Measurements from ENCODE around the gene ZNF83.
"Not testable (repeated sequence)": the region's sequence is repeated elsewhere in the genome, so short reads cannot be mapped to it uniquely, and the experiment has no call there.

Gene ZNF83

DNA sequence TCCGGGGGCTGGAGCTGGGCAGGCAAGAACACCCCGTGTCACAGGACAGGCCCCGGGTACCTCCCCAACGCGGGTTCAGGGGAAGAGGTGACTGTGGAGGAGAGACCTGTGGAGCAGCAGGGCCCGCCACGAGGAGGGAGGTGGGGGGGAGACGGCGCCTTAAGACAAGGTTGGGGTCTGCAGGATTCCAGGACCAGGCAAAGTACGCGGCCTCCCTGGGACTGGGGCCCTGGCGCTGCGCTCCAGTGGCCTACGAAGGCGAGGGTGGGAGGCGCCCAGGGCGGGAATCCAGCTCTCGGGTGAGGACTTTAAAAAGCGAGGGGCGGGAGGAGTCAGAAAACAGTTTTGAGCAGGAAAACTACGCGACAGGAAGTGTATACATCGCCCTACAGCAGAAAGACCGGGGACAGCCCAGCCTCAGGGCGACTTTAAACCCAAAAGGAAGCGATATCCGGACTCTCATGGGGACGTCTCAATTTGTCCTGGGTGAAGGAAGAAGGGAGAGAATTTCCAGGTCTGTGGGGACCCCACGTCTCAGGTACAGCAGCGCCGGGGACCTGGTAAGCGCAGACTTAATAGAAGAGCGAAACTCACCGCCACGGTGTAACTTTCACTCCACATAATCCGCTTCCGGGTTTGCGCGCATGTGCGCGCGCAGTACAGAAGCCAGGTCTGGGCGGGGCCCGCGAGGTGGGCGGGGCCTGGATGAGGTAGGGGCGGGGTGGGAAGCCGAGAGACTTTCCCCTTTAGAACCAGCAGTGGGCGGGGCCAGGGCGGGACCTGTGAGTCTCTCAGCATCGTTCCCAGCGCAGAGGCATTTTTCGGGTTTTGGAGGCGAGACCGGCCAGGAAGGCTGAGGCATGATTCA, at the start of gene ZNF83:
Gene ZNF83, minus strand, starts transcription at position 638 of the 868 bp plus-strand sequence.
- DNase-seq, result peak; percentile 89 to 95 (median 91)

DNA sequence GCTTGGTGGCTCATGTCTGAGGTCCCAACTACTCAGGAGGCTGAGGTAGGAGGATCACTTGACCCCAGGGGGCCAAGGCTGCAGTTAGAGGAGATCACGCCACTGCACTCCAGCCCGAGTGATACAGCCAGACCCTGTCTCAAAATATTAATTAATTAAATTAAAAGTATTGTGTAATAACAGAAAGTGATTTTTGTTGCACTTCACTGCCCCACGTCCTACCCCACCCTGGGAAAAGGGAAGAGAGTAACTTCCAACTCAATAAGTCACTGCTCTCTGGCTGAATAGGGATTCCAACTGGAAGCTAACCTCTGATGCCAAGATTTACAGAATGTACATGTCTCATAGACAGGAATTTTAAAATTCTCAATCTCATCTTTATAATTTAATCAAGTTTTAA, 49.5 kb upstream of the ZNF83 start:
- DNase-seq, result no peak

DNA sequence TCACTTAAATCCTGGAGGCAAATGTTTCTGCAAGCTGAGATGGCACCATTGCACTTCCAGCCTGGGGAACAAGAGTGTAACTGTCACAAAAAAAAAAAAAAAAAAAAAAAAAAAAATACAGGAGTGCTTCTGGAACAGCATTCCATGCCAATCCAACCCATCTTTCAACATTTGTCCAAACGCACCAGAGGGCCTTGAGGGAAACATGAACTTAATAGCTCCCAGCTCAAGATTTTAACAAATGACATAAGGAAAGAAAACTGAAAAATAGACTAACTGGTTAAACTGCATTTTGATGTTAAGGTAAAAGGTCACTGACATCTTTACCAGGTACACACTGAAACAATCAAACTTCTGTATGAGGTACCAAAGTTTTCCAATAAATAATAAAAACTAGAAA, 47.7 kb upstream of the ZNF83 start:
- no peak for DNase-seq

DNA sequence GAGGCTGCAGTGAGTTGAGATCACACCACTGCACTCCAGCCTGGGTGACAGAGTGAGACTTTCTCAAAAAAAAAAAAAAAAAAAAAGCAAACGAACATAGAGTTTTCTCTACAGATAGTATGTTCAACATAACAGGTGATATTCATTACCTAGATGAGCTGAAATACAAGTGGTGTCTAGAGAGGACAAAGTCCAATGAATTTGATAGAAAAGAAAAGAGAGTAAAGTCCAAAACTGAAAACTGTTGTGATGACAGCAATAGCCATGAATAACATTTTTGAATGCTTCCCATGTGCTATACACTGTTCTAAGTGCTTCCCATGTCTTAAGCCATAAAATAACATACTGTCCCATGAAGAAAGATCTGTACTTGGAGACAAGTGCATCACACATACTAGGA, 43.1 kb upstream of the ZNF83 start:
- not testable (repeated sequence) for DNase-seq

DNA sequence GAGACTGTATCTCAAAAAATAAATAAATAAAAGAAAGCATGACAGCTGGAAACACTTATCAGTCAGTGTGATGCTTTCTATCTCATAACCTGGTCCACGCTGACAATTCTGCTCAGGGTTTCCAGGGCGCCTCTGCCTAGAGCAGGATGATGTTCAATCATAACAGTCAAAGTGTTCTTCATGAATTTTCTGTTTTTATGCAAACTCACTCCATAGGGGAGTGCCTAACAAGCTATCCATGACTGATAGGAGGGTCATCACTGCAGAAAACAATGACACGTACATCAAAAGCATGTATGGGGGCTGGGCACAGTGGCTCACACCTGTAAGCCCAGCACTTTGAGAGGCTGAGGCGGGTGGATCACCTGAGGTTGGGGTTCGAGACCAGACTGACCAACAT, 41.4 kb upstream of the ZNF83 start:
- DNase-seq, result no peak

DNA sequence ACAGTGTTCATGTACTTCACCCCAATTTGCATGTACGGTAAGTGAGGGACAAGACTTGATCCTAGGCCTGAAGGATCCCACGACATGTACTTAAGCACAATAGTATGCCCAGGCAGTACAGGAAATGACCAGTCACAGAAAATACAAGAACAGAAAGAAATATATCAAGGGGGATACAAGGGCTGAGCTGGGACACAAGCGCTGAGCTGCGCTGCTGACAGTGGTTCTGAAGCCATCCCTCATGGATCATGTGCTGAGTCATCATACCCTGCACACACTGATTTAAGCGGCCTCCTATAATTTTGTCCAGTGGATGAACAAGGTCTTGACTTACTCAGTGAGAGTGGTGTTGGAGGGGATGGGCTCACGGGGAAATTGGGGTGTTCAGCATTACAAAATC, 37.1 kb upstream of the ZNF83 start:
- not testable (repeated sequence) for DNase-seq

DNA sequence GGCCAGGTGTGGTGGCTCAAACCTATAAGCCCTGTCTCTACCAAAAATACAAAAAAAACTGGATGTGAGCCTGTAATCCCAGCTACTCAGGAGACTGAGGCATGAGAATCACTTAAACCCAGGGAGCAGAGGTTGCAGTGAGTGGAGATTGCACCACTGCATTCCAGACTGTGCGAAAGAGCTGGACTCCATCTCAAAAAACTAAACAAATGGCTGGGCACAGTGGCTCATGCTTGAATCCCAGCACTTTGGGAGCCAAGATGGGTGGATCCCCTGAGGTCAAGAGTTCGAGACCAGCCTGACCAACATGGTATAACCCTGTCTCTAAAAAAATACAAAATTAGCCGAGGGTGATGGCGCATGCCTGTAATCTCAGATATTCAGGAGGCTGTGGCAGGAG, 34.9 kb upstream of the ZNF83 start:
- DNase-seq, result no peak

DNA sequence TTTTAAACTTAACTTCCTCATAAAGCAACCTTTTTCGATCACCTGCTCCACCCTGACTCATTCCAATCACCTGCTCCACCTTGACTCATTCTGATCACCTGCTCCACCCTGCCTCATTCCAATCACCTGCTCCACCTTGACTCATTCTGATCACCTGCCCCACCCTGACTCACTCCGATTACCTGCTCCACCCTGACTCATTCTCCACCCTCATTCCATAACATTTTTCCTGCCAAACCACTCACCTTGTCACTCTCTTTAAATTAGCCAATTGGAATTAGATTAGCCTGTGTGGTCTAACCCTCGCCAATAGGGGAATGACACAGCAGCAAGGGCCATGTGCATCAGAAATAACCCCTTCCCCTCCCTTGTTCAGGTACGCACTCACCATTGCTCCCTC, 31.9 kb upstream of the ZNF83 start:
- no peak for DNase-seq

DNA sequence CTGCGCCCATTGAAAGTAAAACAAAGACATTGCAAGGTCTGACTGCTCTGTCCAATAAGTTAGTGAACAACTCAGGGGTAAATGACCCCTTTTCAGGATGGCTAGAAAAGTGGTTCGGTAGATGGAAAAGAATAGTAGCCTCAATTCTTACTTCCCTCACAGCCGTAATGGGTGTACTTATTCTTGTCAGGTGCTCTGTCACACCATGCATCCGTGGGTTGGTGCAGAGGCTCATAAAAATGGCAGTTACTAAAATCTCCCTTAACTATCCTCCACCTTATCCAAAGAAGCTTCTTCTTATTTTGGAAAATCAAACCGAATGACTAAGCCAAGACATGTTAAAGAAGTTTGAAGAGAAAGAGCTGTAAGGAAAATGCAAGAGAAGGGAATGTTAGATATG, 31.4 kb upstream of the ZNF83 start:
- no peak for DNase-seq

DNA sequence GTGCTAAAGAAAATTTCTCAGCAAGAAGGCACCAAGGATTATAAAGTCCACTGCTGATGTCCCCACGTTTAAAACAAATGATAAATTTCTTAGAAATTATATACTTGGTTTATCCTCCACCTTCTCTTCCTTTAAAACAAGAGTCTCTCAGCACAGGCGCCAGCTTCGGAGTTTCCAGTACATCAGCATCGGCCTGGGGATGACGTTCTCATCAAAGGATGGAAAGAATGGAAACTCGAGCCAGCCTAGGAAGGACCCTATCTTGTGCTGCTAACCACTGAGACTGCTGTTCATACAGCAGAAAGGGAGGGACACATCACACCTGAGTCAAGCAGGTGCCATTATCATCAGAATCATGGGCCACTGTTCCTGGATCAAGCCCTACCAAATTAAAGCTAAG, 29.8 kb upstream of the ZNF83 start:
- no peak for DNase-seq

DNA sequence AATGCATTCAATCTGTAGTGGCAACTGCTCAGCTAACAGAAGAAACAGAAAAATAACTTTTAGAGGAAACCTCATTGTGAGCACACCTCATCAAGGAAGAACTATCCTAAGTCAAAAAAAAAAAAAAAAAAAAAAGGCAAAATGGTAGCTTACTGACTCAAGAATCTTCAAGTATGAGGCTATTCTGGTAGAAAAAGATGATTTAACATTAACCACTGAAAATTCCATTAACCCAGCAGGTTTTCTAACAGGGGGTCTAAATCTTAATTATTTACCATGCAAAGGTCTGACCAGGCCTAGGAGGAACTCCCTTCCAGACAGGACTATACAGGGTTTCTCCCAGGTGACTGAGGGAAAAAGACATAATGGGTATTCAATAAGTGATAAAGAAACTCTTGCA, 28.4 kb upstream of the ZNF83 start:
- no peak for DNase-seq

DNA sequence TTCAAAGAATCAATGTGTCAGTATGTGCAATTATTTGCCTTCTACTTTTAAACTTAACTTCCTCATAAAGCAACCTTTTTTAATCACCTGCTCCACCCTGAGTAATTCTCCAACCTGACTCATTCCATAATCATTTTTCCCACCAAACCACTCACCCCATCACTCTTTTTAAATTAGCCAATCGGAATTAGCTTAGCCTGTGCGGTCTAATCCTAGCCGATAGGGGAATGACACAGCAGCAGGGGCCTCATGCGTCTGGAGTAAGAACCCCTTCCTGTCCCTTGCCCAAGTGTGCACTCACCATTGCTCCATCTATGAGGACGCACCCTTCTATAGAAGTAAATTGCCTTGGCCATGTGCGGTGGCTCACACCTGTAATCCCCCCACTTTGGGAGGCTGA, 27.4 kb upstream of the ZNF83 start:
- DNase-seq, result no peak

DNA sequence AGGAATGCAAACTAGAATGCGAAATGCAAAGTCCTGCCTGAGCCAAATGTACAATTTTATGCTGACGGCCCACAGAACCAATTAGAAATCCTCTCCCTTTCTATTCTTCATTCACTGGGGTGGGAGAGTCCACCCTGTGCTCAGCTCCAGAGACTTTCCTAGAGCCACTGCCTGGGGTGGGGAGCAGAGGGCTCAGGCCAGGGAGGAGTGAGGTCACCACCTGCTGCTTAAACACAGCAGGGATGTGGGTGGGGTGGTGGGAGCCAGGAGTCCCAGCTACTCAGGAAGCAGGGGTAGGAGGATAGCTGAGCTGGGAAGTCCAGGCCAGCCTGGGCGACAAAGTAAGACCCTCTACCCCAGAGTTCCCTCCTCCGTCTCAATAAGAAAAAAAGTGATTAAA, 26.9 kb upstream of the ZNF83 start:
- DNase-seq, result no peak

DNA sequence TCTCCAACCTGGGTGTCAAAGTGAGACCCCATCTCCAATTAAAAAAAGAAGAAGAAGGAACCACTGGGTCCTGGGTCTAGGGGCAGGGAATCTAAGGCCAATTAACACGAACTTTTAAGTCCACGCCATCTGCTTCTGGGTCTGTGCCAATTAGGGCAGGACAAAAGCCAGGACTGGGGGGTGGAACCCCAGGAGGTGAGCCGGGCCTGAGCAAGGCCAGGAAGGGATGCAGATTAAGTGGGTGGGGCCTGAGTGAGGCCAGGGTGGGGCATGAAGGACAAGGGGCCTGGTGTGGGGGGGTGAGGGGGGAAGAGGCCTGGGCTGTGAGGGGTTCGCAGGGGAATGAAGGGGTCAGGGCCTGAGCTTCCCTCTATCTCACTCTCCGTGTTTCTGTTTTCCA, 26.3 kb upstream of the ZNF83 start:
- DNase-seq, result no peak

DNA sequence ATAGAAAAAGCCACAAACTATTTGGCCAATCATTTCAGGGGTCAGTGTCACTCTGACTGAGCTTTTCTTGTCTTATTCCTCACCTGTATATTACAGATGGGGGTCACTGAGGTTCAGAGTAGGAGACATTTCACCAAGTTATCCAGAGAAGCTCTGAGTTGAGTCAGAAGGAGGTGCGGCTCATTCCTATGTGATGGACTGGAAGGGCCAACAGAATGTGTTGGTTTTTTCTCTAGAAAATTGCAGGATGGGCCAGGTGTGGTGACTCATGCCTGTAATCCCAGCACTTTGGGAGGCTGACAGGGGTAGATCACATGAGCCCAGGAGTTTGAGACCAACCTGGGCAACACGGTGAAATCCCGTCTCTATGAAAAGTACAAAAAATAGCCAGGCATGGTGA, 24.5 kb upstream of the ZNF83 start:
- no peak for DNase-seq

DNA sequence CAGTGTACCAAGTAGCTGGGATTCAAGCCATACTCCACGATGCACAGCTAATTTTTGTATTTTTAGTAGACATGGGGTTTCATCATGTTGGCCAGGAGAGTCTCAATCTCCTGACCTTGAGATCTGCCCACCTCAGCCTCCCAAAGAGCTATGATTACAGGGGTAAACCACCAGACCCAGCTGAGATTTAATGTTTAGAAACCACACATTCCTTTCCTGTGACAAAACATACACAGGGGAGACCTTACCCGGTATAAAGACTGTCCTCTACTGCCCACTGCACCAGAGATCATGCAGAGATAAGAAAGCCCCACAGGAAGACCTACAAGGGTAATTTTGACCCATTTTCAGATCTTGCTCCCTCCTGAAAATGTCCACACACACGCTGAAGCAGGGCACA, 22.8 kb upstream of the ZNF83 start:
- no peak for DNase-seq

DNA sequence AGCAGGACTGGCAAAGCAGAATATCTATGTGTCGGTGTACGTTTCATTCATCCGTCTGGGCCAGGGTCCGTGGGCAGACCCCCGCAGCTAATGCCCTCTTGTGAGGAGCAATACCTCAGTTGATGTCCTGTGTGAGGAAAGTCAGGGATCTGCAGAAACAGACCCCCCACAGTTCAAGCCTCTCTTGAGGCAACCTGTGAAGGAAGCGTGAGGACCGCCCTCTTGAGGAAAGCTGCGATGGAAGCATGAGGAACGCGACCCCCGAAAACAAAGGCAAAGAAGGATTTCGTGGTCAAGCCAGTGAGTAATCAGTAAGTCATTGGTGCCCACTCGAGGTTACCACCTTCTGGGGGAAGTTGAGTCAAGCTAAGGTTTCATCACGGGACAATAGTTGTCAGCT, 20.9 kb upstream of the ZNF83 start:
- DNase-seq, result no peak

DNA sequence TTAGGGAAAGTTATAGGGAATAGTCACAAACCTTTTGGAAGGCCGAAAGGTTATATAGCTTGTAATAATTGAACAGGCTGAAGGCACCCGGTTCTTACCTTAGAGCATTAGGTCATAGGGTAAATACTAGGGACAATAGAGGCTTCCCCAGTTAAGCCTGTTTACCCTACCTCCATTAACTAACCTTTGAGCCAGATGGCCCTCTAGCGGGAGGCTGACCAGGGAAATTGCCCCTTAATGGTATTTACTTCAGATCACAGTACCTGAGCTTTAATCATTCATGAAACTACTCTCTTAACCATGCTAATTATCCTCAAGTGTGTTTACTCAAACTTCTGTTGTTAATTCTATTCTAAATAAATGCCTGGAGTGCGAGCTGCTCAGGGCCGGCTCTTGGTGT, 20.4 kb upstream of the ZNF83 start:
- no peak for DNase-seq

DNA sequence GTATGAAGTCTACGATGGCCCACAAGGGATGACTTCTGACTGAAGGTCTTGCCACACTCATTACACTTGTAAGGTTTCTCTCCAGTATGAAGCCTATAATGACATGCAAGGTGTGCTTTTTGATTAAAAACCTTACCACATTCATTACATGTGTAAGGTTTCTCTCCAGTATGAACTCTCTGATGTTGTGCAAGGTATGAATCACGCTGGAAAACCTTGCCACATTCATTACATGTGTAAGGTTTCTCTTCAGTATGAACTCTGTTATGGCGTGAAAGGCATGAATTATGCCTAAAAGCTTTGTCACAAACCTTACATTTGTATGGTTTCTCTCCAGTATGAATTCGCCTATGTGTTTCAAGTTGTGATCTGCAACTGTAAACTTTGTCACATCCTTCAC, 15.0 kb upstream of the ZNF83 start:
- no peak for DNase-seq

DNA sequence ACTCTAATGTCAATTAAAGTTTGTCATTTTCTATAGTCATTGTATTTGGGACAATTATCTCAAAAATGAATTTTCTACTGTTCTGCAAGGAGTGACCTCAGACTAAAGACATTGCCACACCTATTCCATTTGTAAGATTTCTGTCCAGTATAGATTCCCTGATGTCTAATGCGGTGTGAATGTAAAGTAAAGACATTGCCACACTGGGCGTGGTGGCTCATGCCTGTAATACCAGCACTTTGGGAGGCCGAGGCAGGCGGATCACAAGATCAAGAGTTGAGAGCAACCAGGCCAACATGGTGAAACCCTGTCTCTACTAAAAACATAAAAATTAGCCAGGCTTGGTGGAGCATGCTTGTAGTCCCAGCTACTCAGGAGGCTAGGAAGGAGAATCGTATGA, 13.8 kb upstream of the ZNF83 start:
- no peak for DNase-seq

DNA sequence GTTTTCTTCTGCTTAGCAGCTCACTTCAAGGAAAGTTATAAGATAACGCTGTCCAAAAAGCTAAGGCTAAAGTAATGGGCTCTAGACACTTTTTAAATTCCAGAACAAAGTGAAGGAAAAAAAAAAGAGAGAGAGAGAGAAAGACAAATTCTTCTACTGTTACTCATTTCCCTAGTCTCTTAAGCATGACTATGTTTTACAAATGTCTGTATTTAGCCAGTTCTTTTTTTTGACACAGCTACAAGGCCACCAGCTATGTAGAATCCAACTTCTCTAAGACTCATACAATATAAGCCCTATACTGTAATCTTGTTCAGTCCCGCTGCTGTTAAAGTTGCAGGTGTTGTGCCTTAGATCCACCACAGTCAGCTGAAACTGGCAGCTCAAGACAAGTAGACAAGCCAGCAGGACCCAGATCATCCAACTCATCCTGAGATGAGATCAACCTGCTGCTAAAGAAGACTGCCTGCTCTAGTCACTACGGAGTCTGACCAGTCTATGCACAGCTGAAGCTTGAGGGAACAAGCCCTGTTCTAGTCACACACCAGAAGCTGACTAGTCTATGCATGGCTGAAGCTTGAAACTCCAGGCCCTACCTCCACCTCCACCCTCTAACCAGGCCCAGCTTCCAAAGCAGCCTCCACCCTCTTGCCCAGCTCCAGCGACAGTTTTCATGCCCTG, 10.3 kb upstream of the ZNF83 start:
- no peak for DNase-seq

DNA sequence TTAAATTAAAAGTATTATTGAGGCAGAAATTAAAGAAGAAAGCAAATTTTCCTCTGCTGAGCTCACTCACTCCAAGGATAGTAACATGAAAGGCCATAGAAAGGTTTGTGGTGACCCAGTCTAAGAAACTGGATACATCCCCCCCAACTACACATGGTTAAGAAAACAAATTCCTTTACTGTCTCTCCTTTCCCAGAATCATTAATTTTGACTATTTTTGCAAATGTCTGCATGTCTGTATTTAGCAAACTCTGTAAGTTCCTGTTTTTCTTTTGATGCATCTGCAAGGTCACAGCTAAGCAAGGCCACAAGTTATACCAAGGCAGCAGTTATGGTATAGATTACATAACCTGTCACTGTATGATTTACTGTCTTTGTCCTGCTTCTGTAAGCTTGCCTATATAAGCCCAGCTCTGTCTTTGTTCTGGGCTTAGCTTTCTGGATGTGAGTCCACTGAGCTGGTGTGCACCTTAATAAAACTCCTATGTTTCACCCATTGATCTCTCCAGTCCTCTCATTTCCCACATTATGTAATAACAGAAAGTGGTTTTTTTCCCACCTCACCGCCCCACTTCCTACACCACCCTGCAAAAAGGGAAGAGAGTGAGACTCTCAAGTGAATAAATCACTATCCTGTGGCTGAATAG, 8.5 kb upstream of the ZNF83 start:
- no peak for DNase-seq

DNA sequence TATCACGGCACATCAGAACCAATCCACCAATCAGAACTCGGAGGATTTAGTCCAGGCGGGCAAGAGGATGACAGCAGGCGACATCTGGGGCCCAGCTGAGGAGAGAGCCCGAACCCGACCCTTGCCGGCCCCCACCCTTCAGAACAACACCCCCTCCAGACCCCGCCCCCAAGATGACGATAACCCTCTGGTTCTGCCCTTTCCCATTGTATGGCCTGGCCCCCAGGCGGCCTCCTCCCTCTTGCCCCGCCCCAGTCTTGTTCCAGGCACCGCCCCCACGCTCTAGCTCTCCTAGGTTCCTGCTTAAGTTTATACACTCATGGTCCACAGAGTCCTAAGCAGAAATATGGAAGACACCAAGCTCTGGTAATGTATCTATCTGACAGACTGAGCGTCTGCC, 2.8 kb upstream of the ZNF83 start:
- DNase-seq, result no peak

DNA sequence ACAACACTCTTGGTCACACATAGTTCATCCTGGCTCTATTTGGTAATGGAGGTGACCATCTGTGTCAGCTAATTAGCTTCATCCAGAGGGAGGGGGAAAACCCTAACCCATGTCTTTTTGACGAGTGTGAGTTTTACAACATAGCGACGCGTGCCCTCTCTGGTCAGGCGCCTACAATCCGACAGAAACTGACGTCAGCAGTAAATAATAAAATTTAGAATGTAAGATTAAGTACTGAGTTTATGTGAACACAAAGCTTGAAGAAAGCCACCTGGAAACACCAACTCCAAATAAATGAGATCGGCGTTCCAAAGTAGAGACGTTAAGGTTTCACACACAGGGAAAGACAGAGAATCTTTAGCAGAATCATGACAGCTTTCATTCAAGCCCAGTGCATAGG, 1.8 kb upstream of the ZNF83 start:
- no peak for DNase-seq
